PC-9 (cell line): ENCODE measurements around the gene UXS1. TPM values are rescaled to one million over a fixed set of nuclear protein-coding genes. Genes with fewer than 3 reads are reported as not detected.

Experiments
- BruUV-seq: library from RNA; stranded (reverse); fragments of 400-500 nt; replicated peaks from 2 replicates; lab custom pipeline; 2021; lab: Mats Ljungman, UMichigan
- CTCF ChIA-PET: fragments of 300-600 bp; sonication (Branson Sonifier 250); formaldehyde crosslinking; loops from one replicate; lab custom pipeline; 2022; ENCODE audit warnings: antibody characterized with exemption; lab: Charles Lee
- POLR2A ChIA-PET: fragments of 300-600 bp; sonication (Branson Sonifier 250); formaldehyde crosslinking; loops from one replicate; lab custom pipeline; 2022; ENCODE audit warnings: antibody characterized with exemption; ENCODE audit not compliant: unreplicated experiment; lab: Charles Lee
- DNase-seq, 2 experiments: peaks; one replicate each; pipeline versions ENCODE4 v3.0.0 to v3.0.0-alpha.2; 2015 to 2022; ENCODE audit warnings: mixed read lengths in 1 of 2
- H2AFZ ChIP-seq: fragments of 200-600 bp; sonication (generic); 2 replicates; pipeline ENCODE4 v1.8.1; 2017; ENCODE audit warnings: antibody characterized with exemption
- H3F3A ChIP-seq: fragments of 200-600 bp; sonication (generic); 2 replicates; pipeline ENCODE4 v1.8.1; 2017; ENCODE audit warnings: antibody characterized with exemption, mild to moderate bottlenecking, low read depth; ENCODE audit not compliant: insufficient read depth
- H3K27ac ChIP-seq: fragments of 200-600 bp; sonication (generic); 2 replicates; pipeline ENCODE4 v1.6.1; 2016; ENCODE audit warnings: mixed run types
- H3K27me3 ChIP-seq: fragments of 200-600 bp; sonication (generic); 2 replicates; pipeline ENCODE4 v1.6.1; 2016; ENCODE audit warnings: low read depth, mixed run types; ENCODE audit not compliant: insufficient read depth
- H3K36me3 ChIP-seq: fragments of 200-600 bp; sonication (generic); 2 replicates; pipeline ENCODE4 v1.6.1; 2016; ENCODE audit warnings: low read depth, mixed run types
- H3K4me1 ChIP-seq: fragments of 200-600 bp; sonication (generic); replicated peaks from 2 replicates; pipeline ENCODE4 v1.6.1; 2016; ENCODE audit warnings: mixed run types; ENCODE audit not compliant: insufficient read depth
- H3K4me2 ChIP-seq: fragments of 200-600 bp; sonication (generic); 2 replicates; pipeline ENCODE4 v1.6.1; 2017; ENCODE audit warnings: mixed run types
- H3K4me3 ChIP-seq: fragments of 200-600 bp; sonication (generic); 2 replicates; pipeline ENCODE4 v1.6.1; 2016; ENCODE audit warnings: mixed run types
- H3K79me2 ChIP-seq: fragments of 200-600 bp; sonication (generic); 2 replicates; pipeline ENCODE4 v1.6.1; 2017; ENCODE audit warnings: low read depth, mixed run types
- H3K9me2 ChIP-seq: fragments of 200-600 bp; sonication (generic); 2 replicates; pipeline ENCODE4 v1.8.1; 2017; ENCODE audit warnings: mild to moderate bottlenecking; ENCODE audit not compliant: insufficient read depth
- H3K9me3 ChIP-seq: fragments of 200-600 bp; sonication (generic); 2 replicates; pipeline ENCODE4 v1.8.1; 2016; ENCODE audit warnings: low read depth; ENCODE audit not compliant: insufficient read depth
- H4K20me1 ChIP-seq: fragments of 200-600 bp; sonication (generic); 2 replicates; pipeline ENCODE4 v1.8.1; 2017; ENCODE audit not compliant: insufficient read depth
- EZH2 ChIP-seq: fragments of 200-600 bp; sonication (generic); IDR thresholded peaks from 2 replicates; pipeline ENCODE4 v1.8.0; 2017; ENCODE audit warnings: antibody characterized with exemption, low read depth
- intact Hi-C: fragments of 100-400 bp; cut with micrococcal nuclease; formaldehyde crosslinking; loops from one replicate; pipeline ENCODE4 v1.10.0; 2022; ENCODE audit not compliant: unreplicated experiment
- total RNA-seq: library from RNA; stranded (reverse); gene quantifications from 2 replicates; pipeline ENCODE4 v1.2.3, GENCODE V29; 2021
- TF ChIP-seq, protein P1 (sequence below): fragments of 200-600 bp; sonication (generic); conservative IDR thresholded peaks from 2 replicates; pipeline ENCODE4 v1.6.1; 2017; ENCODE audit warnings: mixed run types, antibody characterized with exemption, mild to moderate bottlenecking, moderate library complexity

Gene UXS1
- total RNA-seq, 1 experiment from 2014 or later, result 65.6 TPM

GRCh38 chr2:106070181-106070580 is 123.9 kb downstream of the UXS1 start:
- ChIA-PET CTCF (no interaction called here), POLR2A (no interaction called here)
- intact Hi-C loops, result no loop called here
- Histone ChIP-seq H3K36me3 (no peaks in the 10 kb centered on the region), H3K79me2 (no peaks in the 10 kb centered on the region), H3K9me3 (no peaks in the 10 kb centered on the region), H3K4me2 (no peak overlapping the region), H3K9me2 (no peaks in the 10 kb centered on the region), H3K27me3 (peaks cover 70% of the 10 kb centered on the region), H3K4me1 (no peaks in the 10 kb centered on the region), H3F3A (no peaks in the 10 kb centered on the region), H3K4me3 (no peak overlapping the region), H4K20me1 (no peaks in the 10 kb centered on the region), H2AFZ (no peak overlapping the region), H3K27ac (no peak overlapping the region)
- TF ChIP-seq, protein P1, sequence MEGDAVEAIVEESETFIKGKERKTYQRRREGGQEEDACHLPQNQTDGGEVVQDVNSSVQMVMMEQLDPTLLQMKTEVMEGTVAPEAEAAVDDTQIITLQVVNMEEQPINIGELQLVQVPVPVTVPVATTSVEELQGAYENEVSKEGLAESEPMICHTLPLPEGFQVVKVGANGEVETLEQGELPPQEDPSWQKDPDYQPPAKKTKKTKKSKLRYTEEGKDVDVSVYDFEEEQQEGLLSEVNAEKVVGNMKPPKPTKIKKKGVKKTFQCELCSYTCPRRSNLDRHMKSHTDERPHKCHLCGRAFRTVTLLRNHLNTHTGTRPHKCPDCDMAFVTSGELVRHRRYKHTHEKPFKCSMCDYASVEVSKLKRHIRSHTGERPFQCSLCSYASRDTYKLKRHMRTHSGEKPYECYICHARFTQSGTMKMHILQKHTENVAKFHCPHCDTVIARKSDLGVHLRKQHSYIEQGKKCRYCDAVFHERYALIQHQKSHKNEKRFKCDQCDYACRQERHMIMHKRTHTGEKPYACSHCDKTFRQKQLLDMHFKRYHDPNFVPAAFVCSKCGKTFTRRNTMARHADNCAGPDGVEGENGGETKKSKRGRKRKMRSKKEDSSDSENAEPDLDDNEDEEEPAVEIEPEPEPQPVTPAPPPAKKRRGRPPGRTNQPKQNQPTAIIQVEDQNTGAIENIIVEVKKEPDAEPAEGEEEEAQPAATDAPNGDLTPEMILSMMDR, result no peak
- no peak for TF ChIP-seq EZH2
- no TSS peak for BruUV-seq
- DNase-seq, result no peak

GRCh38 chr2:106068451-106068850 is 125.7 kb downstream of the UXS1 start:
- ChIA-PET CTCF (no interaction called here), POLR2A (no interaction called here)
- Histone ChIP-seq H3F3A (no peaks in the 10 kb centered on the region), H4K20me1 (no peaks in the 10 kb centered on the region), H3K36me3 (no peaks in the 10 kb centered on the region), H3K79me2 (no peaks in the 10 kb centered on the region), H3K27me3 (peaks cover 56% of the 10 kb centered on the region), H3K9me3 (no peaks in the 10 kb centered on the region), H3K4me2 (no peak overlapping the region), H3K4me3 (no peak overlapping the region), H2AFZ (no peak overlapping the region), H3K27ac (no peak overlapping the region), H3K9me2 (no peaks in the 10 kb centered on the region), H3K4me1 (no peaks in the 10 kb centered on the region)
- TF ChIP-seq, protein P1, result no peak
- no peak for TF ChIP-seq EZH2
- intact Hi-C loops, result no loop called here
- no peak for DNase-seq
- no TSS peak for BruUV-seq

DNA sequence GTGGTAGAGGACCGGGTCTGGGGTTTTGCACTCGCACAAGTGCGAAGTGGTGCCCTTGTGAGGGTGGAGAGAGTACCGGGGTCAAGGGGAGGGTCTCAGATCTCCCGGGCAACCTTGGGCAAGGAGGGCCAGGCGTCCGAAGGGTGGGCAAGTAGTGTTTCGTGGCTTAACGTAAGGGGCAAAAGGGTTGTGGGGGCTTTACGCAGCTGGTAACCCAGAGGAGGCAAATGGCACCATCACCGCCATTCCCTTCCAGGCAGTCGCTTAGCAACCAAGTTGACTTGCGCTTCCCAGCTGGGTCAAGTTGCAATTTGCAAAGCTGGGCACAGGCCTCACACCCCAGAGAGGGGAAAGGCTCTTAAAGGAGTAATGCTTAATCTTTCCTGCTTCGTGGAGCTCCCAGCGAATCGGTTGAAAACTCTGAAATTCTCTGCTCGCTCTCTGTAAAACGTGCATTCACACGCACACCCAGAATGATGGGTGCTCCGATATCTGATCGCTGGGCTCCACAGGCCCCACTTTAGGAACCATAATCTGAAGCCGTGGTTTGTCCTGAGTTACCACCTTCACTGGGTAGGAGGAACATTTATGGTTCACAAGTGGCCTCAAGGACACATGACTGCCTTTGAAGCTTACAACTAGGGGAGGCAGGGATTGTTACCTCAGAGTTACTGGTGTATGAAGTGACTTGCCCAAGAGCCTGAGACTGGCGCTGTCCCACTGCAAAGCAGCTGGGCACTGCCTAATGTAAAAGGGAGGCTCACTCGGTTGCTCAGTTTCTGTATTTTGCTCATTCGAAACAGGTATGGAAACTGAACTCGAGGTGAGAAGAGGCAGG is 127.9 kb downstream of the UXS1 start:
- Histone ChIP-seq H3K9me3 (no peaks in the 10 kb centered on the region), H3K4me2 (no peak overlapping the region), H3K27me3 (peaks cover 38% of the 10 kb centered on the region), H3K4me3 (no peak overlapping the region), H2AFZ (no peak overlapping the region), H3K9me2 (no peaks in the 10 kb centered on the region), H3K79me2 (no peaks in the 10 kb centered on the region), H3K36me3 (no peaks in the 10 kb centered on the region), H3K27ac (no peak overlapping the region), H3F3A (no peaks in the 10 kb centered on the region), H3K4me1 (no peaks in the 10 kb centered on the region), H4K20me1 (no peaks in the 10 kb centered on the region)
- TF ChIP-seq EZH2, result no peak
- TF ChIP-seq, protein P1, result no peak
- CTCF ChIA-PET, result no interaction called here
- intact Hi-C loops, result no loop called here
- DNase-seq, result no peak
- POLR2A ChIA-PET, result no interaction called here
- BruUV-seq, result no TSS peak
